ENCODE measurements around the gene PML. TPM values are rescaled to one million over a fixed set of nuclear protein-coding genes. Genes with fewer than 3 reads are reported as not detected.
A peak's percentile ranks its signal among the peaks of the same experiment; 100 is the strongest.

The PML gene
- total and polyA plus RNA-seq, 7 donors = 9.6 to 129 (median 43.3) TPM

- H3K9me3 ChIP-seq = no peaks in the 10 kb centered on the region
- 93 to 94% methylated on average over 10 of the region's 10 CpGs for WGBS, 2 donors
- TF ChIP-seq EP300 (IDR thresholded peaks at IDR 0.05) (no peak), POLR2AphosphoS5 (IDR thresholded peaks at IDR 0.05) (no peak), CTCF (IDR thresholded peaks at IDR 0.05) (no peak), POLR2A (IDR thresholded peaks at IDR 0.05) (no peak)
- peaks cover 0 to 87% (median 74%) of the 10 kb centered on the region in 4 donors for H3K4me1 ChIP-seq
- no peaks in the 10 kb centered on the region for H3K27me3 ChIP-seq
- peak overlapping the region in 3 of 4 donors; percentile 70 to 85 (median 85) for H3K4me3 ChIP-seq
- intact Hi-C loops (cut with DNase I) = loop anchor here (5.0 to 10.0 kb wide), 3 partner anchors 54 to 1519 kb away; partner anchors contain the start of genes ARIH1 and SIN3A
- DNase-seq = peak; percentile 61
- peak overlapping the region; percentile 92 to 95 (median 94) for H3K27ac ChIP-seq
- peaks cover 0 to 13% (median 6%) of the 10 kb centered on the region in 4 donors for H3K36me3 ChIP-seq
Observed at GRCh38 chr15:73993211-73993994, 1.1 kb upstream of the PML start.

- 1% methylated on average over 18 of the region's 18 CpGs for WGBS, 2 donors
- Histone ChIP-seq H3K4me3 (peak overlapping the region; percentile 70 to 93 (median 85)), H3K27me3 (no peaks in the 10 kb centered on the region), H3K36me3 (peaks cover 0 to 17% (median 11%) of the 10 kb centered on the region in 4 donors), H3K27ac (peak overlapping the region; percentile 92 to 95 (median 94)), H3K9me3 (no peaks in the 10 kb centered on the region), H3K4me1 (peaks cover 0 to 87% (median 68%) of the 10 kb centered on the region in 4 donors)
- TF ChIP-seq POLR2AphosphoS5 (IDR thresholded peaks at IDR 0.05) (peak in 1 of 4 donors; percentile 35), POLR2A (IDR thresholded peaks at IDR 0.05) (no peak), CTCF (IDR thresholded peaks at IDR 0.05) (no peak), EP300 (IDR thresholded peaks at IDR 0.05) (no peak)
- intact Hi-C loops (cut with DNase I) = loop anchor here (5.0 to 10.0 kb wide), 3 partner anchors 52 to 1520 kb away; partner anchors contain the start of genes ARIH1 and SIN3A
- DNase-seq = peak; percentile 76
Observed at GRCh38 chr15:73994912-73995622, 551 bp downstream of the PML start.

GRCh38 chr15:73996267-73996666 is 1.8 kb downstream of the PML start:
- H3K27ac ChIP-seq = peak overlapping the region; percentile 92 to 95 (median 94)
- peaks cover 0 to 87% (median 64%) of the 10 kb centered on the region in 4 donors for H3K4me1 ChIP-seq
- TF ChIP-seq EP300 (IDR thresholded peaks at IDR 0.05) = no peak
- no peak for TF ChIP-seq POLR2A (IDR thresholded peaks at IDR 0.05)
- no peak for TF ChIP-seq CTCF (IDR thresholded peaks at IDR 0.05)
- no peak for TF ChIP-seq POLR2AphosphoS5 (IDR thresholded peaks at IDR 0.05)
- H3K4me3 ChIP-seq = peak overlapping the region; percentile 70 to 93 (median 85)
- H3K36me3 ChIP-seq = peaks cover 0 to 27% (median 11%) of the 10 kb centered on the region in 4 donors
- no peaks in the 10 kb centered on the region for H3K9me3 ChIP-seq
- no peak for DNase-seq
- intact Hi-C loops (cut with DNase I) = loop anchor here (10.0 kb wide), 2 partner anchors 1459 to 1521 kb away; partner anchors contain the start of genes ARIH1 and SIN3A
- no peaks in the 10 kb centered on the region for H3K27me3 ChIP-seq
- WGBS, 2 donors = 59 to 69% methylated on average over 2 of the region's 2 CpGs

- H3K36me3 ChIP-seq = peaks cover 0 to 31% (median 11%) of the 10 kb centered on the region in 4 donors
- DNase-seq = peak; percentile 50
- intact Hi-C loops (cut with DNase I) = loop anchor here (10.0 kb wide), 2 partner anchors 1458 to 1522 kb away; partner anchors contain the start of genes ARIH1 and SIN3A
- H3K4me1 ChIP-seq = peaks cover 0 to 84% (median 59%) of the 10 kb centered on the region in 4 donors
- no peaks in the 10 kb centered on the region for H3K27me3 ChIP-seq
- peak overlapping the region; percentile 92 to 95 (median 94) for H3K27ac ChIP-seq
- no peaks in the 10 kb centered on the region for H3K9me3 ChIP-seq
- WGBS, 2 donors = 26 to 46% methylated on average over 5 of the region's 5 CpGs
- TF ChIP-seq POLR2A (IDR thresholded peaks at IDR 0.05) (no peak), POLR2AphosphoS5 (IDR thresholded peaks at IDR 0.05) (peak in 2 of 4 donors; percentile 21 to 58), EP300 (IDR thresholded peaks at IDR 0.05) (no peak), CTCF (IDR thresholded peaks at IDR 0.05) (peak in 1 of 4 experiments; percentile 21)
- peak overlapping the region; percentile 1 to 85 (median 40) for H3K4me3 ChIP-seq
Observed at GRCh38 chr15:73996939-73997338, 2.4 kb downstream of the PML start.
